Activated T-cell treated with anti-CD3 and anti-CD28 coated beads, Interleukin-2, amount 50 U/mL, for 4 hours (primary cell): ENCODE data around the gene ARHGAP15. TPM values are rescaled to one million over a fixed set of nuclear protein-coding genes. Genes with fewer than 3 reads are reported as not detected.

Experiments used
- ATAC-seq, 2 donors: fragments of 200-7000 bp; cut with Tn5 transposase; one replicate each; pipeline ENCODE4 v1.10.0; 2021
- DNase-seq: peaks from one replicate; pipeline ENCODE4 v3.0.0-alpha.2; 2020
- H3K27me3 Mint-ChIP-seq: one replicate; pipeline ENCODE4 v1.8.0; 2021; ENCODE audit warnings: low read depth, mixed read lengths
- H3K36me3 Mint-ChIP-seq: one replicate; pipeline ENCODE4 v1.8.0; 2022; ENCODE audit warnings: mixed read lengths; ENCODE audit not compliant: insufficient read depth
- H3K4me1 Mint-ChIP-seq: one replicate; pipeline ENCODE4 v1.8.0; 2021; ENCODE audit warnings: low read depth, mixed read lengths
- H3K4me3 Mint-ChIP-seq: one replicate; pipeline ENCODE4 v1.8.0; 2021; ENCODE audit warnings: mild to moderate bottlenecking, moderate library complexity, mixed read lengths
- H3K9me3 Mint-ChIP-seq: one replicate; pipeline ENCODE4 v1.8.0; 2021; ENCODE audit warnings: mixed read lengths
- total RNA-seq, 3 donors: library from RNA; stranded (reverse); gene quantifications; one replicate each; pipeline ENCODE4 v1.2.1, GENCODE V29; 2021

ARHGAP15 gene
- total RNA-seq, 3 donors from 2014 or later = 16.3 to 26.5 (median 25.6) TPM

GRCh38 chr2:143263066-143263625 is 133.9 kb downstream of the ARHGAP15 start:
- H3K4me3 Mint-ChIP-seq = no peak overlapping the region
- H3K4me1 Mint-ChIP-seq = peaks cover 51% of the 10 kb centered on the region
- peak in 1 of 2 donors; percentile 25 for ATAC-seq

GRCh38 chr2:143264851-143265250 is 135.6 kb downstream of the ARHGAP15 start:
- Mint-ChIP-seq H3K9me3 (peaks cover 10% of the 10 kb centered on the region), H3K4me3 (no peak overlapping the region), H3K27me3 (no peaks in the 10 kb centered on the region), H3K4me1 (peaks cover 42% of the 10 kb centered on the region), H3K36me3 (peaks cover 11% of the 10 kb centered on the region)
- ATAC-seq (no peak), DNase-seq (no peak)

More at GRCh38 chr2:143263066-143263625, 133.9 kb downstream of the ARHGAP15 start:
- Mint-ChIP-seq H3K9me3 (peaks cover 10% of the 10 kb centered on the region), H3K36me3 (peaks cover 11% of the 10 kb centered on the region), H3K27me3 (no peaks in the 10 kb centered on the region)
- DNase-seq = no peak

DNA sequence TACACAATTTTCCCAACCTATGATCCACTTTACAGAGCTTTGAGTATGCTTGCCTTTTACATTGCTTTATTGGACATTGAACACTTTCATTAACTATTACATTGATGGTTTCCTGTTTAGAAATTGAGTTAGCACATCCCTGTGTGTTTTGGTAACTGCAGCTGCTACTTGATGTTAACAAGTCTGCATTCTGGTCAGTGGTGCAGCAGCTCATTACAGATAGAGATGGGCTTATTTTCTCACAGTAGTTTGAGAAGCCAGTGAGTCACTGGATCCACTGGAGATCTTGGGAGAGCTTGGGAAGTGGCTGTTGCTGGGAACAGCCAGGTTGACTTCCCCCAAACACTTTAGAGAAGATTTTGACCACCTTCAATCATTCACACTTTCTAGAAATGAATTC is 150.5 kb downstream of the ARHGAP15 start:
- ATAC-seq (peak in 1 of 2 donors; percentile 25), DNase-seq (no peak)
- Mint-ChIP-seq H3K4me1 (peaks cover 59% of the 10 kb centered on the region), H3K27me3 (no peaks in the 10 kb centered on the region), H3K4me3 (no peak overlapping the region), H3K36me3 (peaks cover 14% of the 10 kb centered on the region), H3K9me3 (no peaks in the 10 kb centered on the region)

DNA sequence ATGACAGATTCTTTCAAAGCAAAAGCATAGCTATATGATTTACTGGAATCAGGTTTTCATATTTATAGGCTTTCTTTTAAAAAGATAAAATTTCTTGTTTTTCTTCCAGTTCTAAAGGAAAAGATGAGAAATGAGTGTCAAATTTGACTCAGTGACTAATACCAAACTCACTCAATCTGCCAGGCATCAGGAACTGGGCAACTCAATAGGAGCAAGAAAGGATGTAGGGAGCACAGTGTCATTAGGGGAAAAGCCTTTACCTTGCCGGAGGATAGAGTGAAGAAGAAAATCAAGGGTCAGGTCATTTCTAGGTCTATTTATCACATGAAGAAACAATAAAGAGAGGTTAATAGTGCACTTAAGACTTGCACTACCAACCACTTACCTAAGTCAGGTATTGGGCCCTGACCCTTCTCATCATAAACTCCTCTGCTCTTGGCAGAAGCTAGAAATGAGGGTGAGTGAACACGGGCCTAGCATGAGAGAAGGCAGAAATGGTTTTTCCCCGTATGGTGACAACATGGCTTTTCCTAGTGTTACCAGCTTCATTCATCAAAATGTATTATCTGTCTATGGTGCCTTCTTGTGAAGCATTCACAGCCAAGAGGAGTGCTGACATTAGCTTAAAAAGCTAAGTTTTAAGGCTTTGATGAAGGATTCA is 151.0 kb downstream of the ARHGAP15 start:
- Mint-ChIP-seq H3K4me1 (peaks cover 59% of the 10 kb centered on the region), H3K9me3 (no peaks in the 10 kb centered on the region)
- no peak for ATAC-seq

GRCh38 chr2:143282684-143283083 is 153.5 kb downstream of the ARHGAP15 start:
- peaks cover 43% of the 10 kb centered on the region for H3K4me1 Mint-ChIP-seq
- H3K36me3 Mint-ChIP-seq = peaks cover 12% of the 10 kb centered on the region
- ATAC-seq (no peak), DNase-seq (peak; percentile 9)
- no peak overlapping the region for H3K4me3 Mint-ChIP-seq
- no peaks in the 10 kb centered on the region for H3K27me3 Mint-ChIP-seq
- H3K9me3 Mint-ChIP-seq = no peaks in the 10 kb centered on the region

More for the DNA sequence above, 151.0 kb downstream of the ARHGAP15 start:
- DNase-seq = no peak
- no peaks in the 10 kb centered on the region for H3K27me3 Mint-ChIP-seq
- no peak overlapping the region for H3K4me3 Mint-ChIP-seq
- H3K36me3 Mint-ChIP-seq = peaks cover 14% of the 10 kb centered on the region

DNA sequence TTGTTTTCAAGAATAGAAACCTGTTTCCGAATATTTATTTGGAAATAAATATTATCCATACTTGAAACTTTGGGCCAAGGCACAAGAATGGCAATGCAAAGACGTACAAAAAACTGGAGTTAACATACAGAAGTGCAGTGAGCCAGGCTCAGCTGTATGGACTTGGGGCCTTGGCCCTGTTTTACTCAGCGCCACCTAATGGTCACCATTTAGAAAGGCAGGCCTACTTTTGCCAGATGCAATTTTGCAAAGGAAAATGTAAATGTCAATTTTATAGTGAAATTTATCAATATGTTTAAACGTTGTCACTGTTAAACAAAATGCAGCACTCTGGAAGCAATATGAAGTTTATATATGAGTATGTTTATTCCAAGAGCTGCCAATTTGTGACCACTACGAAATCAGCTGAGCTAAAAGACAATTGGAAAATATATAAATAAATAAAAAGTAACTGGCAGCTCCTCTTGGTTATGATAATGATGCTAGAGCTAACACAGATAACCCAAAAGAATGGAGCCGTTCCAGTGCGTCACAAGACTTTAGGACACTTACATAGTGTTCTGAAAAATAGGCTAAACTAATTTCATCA is 155.0 kb downstream of the ARHGAP15 start:
- H3K36me3 Mint-ChIP-seq = peaks cover 12% of the 10 kb centered on the region
- no peak overlapping the region for H3K4me3 Mint-ChIP-seq
- no peaks in the 10 kb centered on the region for H3K27me3 Mint-ChIP-seq
- H3K4me1 Mint-ChIP-seq = peaks cover 42% of the 10 kb centered on the region
- DNase-seq (peak; percentile 9), ATAC-seq (peak; percentile 77 to 83)
- H3K9me3 Mint-ChIP-seq = no peaks in the 10 kb centered on the region

DNA sequence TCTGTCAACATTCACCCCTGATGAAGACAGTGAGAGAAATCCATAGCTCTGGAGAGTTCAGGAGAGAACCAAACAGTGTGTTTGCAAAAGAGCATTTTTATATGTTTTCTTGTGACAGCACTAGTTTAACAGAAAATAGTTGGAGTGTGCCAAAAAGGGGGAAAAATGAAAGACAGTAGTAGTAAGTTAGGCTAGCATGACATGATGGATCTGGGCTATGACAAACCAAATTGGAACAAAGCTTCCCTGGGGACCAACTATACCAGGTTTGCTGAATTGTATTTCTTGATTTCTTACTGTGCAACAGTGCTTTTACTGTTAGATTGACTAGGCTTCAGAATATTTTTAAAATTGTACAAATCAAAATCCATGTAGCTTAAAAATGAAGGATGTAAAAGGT is 159.8 kb downstream of the ARHGAP15 start:
- Mint-ChIP-seq H3K27me3 (no peaks in the 10 kb centered on the region), H3K9me3 (no peaks in the 10 kb centered on the region), H3K4me1 (peaks cover 29% of the 10 kb centered on the region), H3K36me3 (peaks cover 14% of the 10 kb centered on the region), H3K4me3 (no peak overlapping the region)
- no peak for DNase-seq
- ATAC-seq = no peak

DNA sequence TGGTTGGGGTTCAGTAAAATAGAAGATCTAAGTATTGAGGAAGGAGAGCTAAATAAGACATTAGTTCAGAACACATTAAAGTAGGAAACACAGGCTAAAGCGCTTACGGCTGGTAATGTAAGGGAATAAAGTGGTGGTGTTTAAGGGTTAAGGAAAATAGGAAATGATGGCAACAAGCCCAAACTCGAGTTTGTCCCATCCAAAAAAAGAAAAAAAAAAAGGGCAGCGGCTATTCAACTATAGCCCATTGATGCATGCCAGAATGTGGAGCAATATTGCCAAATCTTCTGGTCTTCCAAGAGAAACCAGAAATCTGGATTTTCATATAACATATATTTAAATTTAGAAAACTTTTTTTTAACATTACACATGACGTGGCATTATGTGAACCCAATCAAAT is 161.0 kb downstream of the ARHGAP15 start:
- Mint-ChIP-seq H3K36me3 (peaks cover 16% of the 10 kb centered on the region), H3K27me3 (no peaks in the 10 kb centered on the region), H3K9me3 (no peaks in the 10 kb centered on the region), H3K4me3 (no peak overlapping the region), H3K4me1 (peaks cover 31% of the 10 kb centered on the region)
- ATAC-seq (no peak), DNase-seq (no peak)

DNA sequence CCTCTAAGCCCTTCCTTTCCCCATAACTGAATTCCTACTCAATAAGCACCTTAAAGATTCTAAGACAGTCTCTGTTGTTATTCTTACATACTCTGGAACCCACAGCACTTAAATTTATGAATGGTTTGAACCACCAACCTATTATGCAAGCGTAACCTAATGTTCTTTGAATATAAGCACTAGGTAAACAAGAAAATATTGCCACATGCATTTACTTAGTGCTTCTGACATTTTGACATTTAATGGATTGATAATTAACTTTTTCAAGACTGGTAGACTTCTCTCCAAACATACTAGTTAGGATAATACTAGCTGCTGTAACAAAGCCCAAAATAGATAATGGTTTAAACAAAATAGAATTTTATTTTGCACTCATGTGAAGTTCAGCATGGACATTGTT is 164.8 kb downstream of the ARHGAP15 start:
- peaks cover 17% of the 10 kb centered on the region for H3K36me3 Mint-ChIP-seq

DNA sequence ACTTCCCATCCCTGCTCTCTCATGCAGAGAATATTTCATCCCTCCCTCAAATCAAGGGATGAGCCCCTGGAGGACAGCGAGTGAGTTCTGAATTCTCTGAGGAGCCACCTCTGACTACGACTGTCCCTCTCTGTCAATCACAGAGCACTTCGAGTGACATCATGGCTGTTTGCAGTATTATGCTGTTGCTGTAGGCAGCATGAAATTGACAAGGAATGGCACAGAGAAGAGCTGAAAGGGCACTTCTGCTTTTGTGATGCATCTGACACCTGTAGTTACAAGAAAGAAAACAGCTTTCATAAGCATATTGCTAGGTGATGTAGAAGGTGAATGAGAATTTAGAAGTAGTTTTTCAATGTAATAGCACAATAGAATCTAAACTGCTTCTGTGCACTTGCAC is 166.9 kb downstream of the ARHGAP15 start:
- DNase-seq (no peak), ATAC-seq (no peak)
- Mint-ChIP-seq H3K27me3 (no peaks in the 10 kb centered on the region), H3K9me3 (no peaks in the 10 kb centered on the region), H3K4me3 (no peak overlapping the region), H3K4me1 (peaks cover 28% of the 10 kb centered on the region), H3K36me3 (peaks cover 17% of the 10 kb centered on the region)

More for the DNA sequence above, 164.8 kb downstream of the ARHGAP15 start:
- DNase-seq (no peak), ATAC-seq (no peak)
- H3K4me3 Mint-ChIP-seq = no peak overlapping the region
- no peaks in the 10 kb centered on the region for H3K9me3 Mint-ChIP-seq
- no peaks in the 10 kb centered on the region for H3K27me3 Mint-ChIP-seq
- H3K4me1 Mint-ChIP-seq = peaks cover 36% of the 10 kb centered on the region

GRCh38 chr2:143297182-143297581 is 168.0 kb downstream of the ARHGAP15 start:
- DNase-seq (no peak), ATAC-seq (no peak)
- peaks cover 28% of the 10 kb centered on the region for H3K4me1 Mint-ChIP-seq

DNA sequence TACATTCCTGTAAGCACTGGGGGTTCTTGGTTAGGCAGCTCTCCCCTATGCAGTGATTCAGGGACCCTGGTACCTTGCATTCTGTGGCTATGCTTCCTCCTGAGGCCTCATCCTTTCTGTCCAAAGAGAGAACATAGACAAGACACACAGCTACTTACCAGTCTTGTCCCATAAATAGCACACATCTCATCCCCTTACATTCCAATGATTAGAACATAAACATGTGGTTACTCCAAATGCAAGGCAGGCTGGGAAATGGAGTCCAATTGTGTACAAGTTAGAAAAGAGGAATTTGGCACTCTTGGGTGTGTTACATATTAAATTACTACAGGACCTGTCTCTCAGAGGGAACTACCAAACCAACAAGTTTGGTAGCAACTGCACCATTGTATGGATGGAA is 171.3 kb downstream of the ARHGAP15 start:
- Mint-ChIP-seq H3K4me3 (no peak overlapping the region), H3K27me3 (no peaks in the 10 kb centered on the region), H3K4me1 (peaks cover 21% of the 10 kb centered on the region), H3K9me3 (no peaks in the 10 kb centered on the region), H3K36me3 (peaks cover 20% of the 10 kb centered on the region)
- ATAC-seq (no peak), DNase-seq (no peak)

More at GRCh38 chr2:143297182-143297581, 168.0 kb downstream of the ARHGAP15 start:
- H3K4me3 Mint-ChIP-seq = no peak overlapping the region
- H3K36me3 Mint-ChIP-seq = peaks cover 15% of the 10 kb centered on the region
- H3K27me3 Mint-ChIP-seq = no peaks in the 10 kb centered on the region
- H3K9me3 Mint-ChIP-seq = no peaks in the 10 kb centered on the region

GRCh38 chr2:143311426-143311825 is 182.2 kb downstream of the ARHGAP15 start:
- Mint-ChIP-seq H3K27me3 (no peaks in the 10 kb centered on the region), H3K36me3 (no peaks in the 10 kb centered on the region), H3K4me3 (no peak overlapping the region), H3K4me1 (peaks cover 22% of the 10 kb centered on the region), H3K9me3 (no peaks in the 10 kb centered on the region)
- ATAC-seq = no peak
- no peak for DNase-seq

- H3K4me3 Mint-ChIP-seq = no peak overlapping the region
- DNase-seq (no peak), ATAC-seq (no peak)
- H3K36me3 Mint-ChIP-seq = peaks cover under 1% of the 10 kb centered on the region
- no peaks in the 10 kb centered on the region for H3K27me3 Mint-ChIP-seq
- no peaks in the 10 kb centered on the region for H3K9me3 Mint-ChIP-seq
- peaks cover 22% of the 10 kb centered on the region for H3K4me1 Mint-ChIP-seq
These were observed 183.2 kb downstream of the ARHGAP15 start for GRCh38 chr2:143312441-143312840.

DNA sequence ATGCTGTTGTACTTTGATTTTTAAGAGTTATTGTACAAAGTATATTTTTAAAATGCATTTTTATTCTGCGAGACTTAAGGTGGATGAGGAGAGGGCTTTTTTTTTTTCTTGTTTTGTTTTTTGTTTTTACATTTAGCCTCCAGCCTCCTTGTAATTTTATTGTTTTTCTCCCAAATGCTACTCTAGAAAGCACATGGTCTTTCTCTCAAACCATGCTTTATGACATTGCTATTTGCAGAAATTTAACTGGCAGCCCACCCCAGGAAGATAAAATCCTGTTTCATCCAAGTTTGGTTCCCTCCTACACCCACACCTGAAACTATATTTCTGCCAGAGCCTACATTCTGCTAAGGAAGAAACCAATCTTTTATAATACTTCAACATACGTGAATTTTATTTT is 184.6 kb downstream of the ARHGAP15 start:
- Mint-ChIP-seq H3K4me1 (peaks cover 24% of the 10 kb centered on the region), H3K36me3 (peaks cover 9% of the 10 kb centered on the region), H3K4me3 (no peak overlapping the region), H3K27me3 (no peaks in the 10 kb centered on the region), H3K9me3 (no peaks in the 10 kb centered on the region)
- ATAC-seq = no peak
- DNase-seq = no peak
